GM19452 (cell line): ENCODE results near the gene TTC22.

Source experiments
- ATAC-seq: cut with Tn5 transposase; IDR thresholded peaks from one replicate; pipeline ENCODE4 v1.9.1; 2021; ENCODE audit not compliant: unreplicated experiment

Gene TTC22

DNA sequence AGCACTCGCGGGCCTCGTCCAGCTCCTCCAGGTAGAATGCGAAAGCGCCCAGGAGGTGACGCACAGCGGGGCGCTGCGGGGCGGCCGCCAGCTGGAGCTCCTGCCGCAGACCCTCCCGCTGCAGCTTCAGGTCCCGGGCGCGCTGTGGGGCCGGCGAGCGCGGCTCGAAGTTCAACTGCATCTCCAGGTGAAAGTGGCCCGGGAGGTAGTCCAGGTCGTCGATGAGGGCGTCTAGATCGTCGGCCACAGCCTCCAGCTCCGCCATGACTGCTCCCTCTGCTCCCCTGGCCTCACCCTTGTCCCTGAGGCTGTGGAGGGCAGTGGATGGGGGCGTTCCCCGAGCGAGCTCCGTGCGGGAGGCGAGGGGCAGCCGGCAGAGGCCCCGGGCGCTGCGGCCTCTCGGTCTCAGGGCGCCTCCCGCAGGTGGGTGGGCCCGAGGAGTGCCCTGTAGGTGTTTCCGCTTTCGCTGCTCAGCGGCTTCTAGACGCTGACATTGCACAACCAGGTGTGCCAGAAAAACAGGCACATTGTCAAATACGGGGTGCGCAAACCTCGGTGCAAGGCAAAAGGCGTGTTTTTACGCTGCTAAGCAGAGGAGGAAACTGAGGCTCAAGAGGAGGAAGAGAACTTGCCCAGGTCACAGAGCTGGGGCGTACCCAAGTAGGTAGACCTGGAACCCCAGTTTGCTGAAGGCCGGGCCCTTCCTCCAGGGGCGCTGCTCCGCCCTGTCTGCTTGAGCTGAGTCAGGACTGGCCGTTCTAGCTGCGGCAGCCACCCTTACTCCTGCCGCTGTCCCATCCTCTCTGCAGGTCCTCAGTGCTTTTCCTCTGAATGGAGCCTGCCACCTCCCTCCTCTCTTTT, at the start of gene TTC22:
TTC22 (minus strand) TSS at position 425 of the 861 bp plus-strand sequence; CDS start at position 265, 160 bp downstream.
- ATAC-seq = peak; percentile 68

DNA sequence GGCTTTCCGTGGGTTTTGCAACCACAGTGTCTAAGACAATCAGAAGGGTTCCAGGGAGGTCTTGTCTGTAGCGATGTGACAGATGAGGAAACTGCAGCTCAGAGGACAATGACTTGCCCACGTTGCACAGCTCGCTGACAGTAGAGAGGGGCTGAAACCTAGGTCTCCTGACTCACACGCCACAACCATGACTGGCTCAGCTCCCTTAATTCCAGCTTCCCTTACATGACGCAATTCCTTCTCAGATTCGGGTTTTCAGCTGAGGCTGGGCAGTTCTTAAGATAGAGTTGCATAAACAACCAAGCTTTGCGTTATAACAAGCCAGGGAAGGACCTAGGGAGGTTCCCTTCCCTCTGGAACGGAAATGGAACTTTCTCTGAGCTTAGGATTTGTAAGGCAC, 49.6 kb upstream of the TTC22 start:
- no peak for ATAC-seq

DNA sequence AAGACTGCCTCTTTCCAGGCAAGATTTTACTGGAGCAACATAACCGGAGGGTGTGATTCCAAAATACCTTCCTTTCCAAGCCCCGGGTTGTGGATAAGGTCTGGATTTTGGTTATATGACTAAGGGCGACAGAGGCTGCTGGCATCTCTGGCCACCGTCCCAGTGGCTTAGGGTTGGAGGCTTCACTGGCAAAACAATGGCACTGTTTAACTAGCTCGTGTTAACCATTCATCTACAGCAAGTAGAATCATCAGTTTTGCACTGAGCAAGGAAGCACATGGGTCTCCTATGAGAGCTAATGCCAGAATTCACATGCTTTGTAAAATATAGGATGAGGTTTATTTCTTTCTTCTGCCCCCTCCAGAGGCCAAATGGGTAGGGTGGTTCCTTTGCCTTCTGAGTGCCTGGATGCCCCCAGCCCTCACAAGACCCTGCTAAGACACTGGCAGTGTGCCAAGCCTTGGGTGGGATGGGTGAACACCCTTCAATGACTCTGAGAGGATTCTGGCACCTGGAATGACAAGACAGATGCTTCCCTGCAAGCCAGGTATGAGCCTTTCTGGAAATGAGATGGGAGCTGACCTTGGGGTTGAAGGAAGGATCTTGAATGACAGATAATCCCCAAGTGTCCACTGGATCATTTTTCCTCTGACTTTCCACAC, 49.1 kb upstream of the TTC22 start:
- ATAC-seq = no peak

DNA sequence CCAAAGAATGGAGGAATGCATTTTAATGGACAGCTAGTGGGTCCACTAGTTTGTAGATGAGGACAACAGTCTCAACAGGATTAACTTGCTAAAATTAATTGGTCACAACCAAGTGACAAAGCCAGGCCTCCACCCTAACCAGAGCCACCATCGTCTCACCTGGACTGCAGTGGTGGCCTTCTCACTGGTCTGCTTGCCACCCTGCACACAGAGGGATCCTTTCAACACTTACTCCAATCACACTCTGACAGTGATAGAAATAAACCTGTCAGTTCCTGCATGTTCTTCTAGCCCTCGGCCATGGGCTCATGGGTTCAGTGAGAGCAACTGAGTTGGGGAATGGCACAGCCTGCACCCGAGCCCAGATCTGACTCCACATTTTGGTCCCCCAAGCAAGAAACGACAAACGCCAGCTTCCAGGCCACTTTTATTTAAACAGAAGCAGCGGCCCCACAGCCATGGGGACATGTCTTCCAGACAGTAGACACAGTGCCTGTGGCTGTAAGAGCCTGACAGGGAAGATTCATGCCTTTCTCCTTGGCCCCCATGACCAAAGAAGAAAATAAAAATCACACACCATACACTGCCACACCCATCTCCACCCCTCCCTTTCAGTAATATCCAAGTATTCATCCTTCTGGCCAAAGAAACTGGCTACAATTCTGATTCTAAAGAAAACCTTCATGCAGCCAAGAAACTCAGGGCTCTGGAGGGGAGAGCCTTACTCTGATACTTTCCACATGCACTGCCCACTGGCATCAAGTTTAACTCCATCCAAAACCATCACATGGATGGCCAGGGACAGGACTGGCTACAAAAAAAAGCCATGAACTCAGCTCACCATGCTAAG, 48.3 kb upstream of the TTC22 start:
- no peak for ATAC-seq

GRCh38 chr1:54848134-54848948, 47.2 kb upstream of the TTC22 start:
- ATAC-seq = no peak

GRCh38 chr1:54846716-54847284, 45.7 kb upstream of the TTC22 start:
- no peak for ATAC-seq

GRCh38 chr1:54846301-54846700, 45.2 kb upstream of the TTC22 start:
- no peak for ATAC-seq

DNA sequence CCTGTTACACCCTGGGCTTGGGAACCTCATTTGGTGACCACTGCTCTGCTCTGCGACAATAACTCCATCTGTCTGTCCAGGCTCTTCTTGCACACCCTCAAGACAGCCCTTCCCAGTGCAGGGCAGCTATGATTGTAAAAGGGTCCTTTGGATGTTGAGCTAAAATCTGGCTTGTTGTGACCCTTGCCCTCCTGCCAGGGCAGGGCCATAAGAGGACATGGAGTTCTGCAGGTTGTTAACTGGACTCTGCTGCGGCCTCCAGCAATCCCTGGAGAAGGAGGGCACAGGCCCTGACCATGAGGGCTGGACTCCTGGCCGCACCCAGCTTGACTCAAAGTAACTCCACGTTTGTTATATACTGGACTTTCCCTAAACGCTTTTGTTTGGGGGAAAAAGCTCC, 44.6 kb upstream of the TTC22 start:
- no peak for ATAC-seq

DNA sequence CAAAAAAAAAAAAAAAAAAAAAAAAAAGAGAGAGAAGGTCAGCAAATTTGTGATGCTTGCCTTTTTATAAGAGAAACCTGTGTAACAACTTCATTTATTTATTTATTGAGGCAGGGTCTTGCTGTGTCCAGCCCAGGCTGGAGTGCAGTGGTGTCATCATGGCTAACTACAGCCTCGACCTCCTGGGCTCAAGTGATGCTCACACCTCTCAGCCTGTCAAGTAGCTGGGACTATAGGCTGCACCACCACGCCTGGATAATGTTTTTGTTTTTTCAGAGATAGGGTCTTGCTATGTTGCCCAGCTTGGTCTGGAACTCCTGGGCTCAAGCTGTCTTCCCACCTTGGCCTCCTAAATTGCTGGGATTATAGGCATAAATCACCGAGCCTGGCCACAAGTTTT, 43.4 kb upstream of the TTC22 start:
- no peak for ATAC-seq

DNA sequence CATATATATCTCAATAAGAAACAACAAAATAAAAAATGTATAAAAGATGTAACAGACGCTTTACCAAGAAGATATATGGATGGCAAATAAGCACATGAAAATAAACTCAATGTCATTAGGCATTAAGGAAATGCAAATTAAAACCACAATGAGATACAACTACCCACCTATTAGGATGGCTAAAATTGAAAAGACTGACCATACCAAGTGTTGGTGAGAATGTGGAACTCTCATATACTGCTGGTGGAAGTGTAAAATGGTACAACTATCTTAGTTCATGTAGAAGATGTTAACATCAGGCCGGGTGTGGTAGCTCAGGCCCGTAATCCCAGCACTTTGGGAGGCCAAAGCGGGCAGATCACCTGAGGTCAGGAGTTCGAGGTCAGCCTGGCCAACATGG, 42.3 kb upstream of the TTC22 start:
- no peak for ATAC-seq

DNA sequence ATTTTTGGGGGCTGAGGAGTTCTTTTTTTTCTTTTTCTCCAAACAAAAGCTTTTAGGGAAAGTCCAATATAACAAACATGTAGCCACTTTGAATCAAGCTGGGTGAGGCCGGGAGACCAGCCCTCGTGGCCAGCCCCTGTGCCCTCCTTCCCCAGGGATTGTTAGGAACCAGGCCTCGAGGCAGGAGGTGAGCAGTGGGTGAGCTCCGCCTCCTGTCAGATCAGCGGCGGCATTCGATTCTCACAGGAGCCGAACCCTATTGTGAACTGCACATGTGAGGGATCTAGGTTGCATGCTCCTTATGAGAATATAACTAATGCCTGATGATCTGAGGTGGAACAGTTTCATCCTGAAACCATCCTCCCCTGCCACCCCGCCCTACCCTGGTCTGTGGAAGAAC, 41.8 kb upstream of the TTC22 start:
- no peak for ATAC-seq

- ATAC-seq = no peak
Measured at GRCh38 chr1:54842206-54842915, 41.2 kb upstream of the TTC22 start.

- ATAC-seq = no peak
Measured at GRCh38 chr1:54839824-54840223, 38.7 kb upstream of the TTC22 start.

DNA sequence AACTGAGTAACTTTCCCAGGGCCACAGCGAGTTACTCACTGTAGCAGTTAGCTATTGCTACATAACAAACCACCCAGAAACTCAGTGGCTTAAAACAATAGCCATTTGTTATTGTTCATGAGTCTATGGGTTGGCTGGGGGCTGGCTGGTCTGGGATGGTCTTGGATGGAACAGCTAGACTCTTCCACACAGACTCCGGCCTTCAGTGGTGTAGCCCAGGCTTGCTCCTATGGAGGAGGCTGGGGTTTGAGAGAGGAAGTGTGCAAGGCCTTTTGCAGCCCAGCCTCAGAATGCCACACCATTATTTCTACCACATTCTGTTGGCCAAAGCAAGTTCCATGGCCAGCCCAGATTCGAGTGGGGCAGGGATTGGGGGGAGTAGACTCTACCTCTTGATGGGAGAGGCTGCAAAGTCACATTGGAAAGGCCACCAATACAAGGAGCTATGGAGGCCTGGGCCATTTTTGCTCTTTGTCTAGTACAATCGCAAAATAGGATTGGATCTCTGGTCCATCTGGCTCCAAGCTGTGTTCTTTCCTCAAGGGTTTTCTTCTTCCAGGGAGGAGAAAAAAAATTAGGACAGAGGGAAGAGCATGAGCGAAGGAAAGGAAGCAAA, 37.5 kb upstream of the TTC22 start:
- ATAC-seq = no peak

GRCh38 chr1:54837002-54837853, 36.1 kb upstream of the TTC22 start:
- ATAC-seq = no peak

DNA sequence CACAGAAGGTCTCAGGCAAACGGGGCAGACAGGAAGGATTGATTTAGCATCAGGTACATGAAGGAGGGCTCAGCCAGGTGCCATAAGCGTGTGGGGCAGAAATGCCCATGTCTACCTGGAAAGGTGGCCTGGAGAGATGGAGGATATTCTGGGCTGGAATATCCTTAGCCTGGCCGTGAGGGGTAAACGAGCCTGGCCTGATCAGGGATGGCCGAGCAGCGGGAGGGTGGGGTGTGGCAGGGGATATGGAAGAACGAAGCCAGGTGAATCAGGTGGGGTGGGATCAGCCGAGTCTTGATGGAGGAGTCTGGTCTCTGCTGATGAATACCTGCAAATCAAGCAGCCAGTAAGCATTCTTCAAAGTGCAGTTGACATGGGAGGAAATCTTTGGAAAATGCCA, 35.5 kb upstream of the TTC22 start:
- ATAC-seq = no peak

DNA sequence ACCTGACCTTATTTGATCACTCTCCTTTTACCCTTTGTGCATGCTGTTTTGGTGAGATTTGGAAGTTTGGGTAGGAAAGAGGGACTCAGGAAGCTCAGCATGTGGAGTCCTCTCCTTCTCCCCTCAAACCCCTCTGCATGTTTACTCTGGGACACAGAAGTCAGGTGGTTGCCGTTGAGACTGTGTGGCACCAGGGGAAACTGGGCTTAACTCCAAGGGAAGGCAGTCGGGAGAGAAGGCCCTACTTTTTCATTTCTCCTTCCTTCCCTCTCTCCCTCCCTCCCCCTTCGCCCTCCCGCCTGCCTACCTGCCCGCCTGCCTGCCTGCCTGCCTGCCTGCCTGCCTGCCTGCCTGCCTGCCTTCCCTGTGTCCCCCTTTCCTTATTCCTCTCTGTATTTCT, 34.8 kb upstream of the TTC22 start:
- no peak for ATAC-seq

DNA sequence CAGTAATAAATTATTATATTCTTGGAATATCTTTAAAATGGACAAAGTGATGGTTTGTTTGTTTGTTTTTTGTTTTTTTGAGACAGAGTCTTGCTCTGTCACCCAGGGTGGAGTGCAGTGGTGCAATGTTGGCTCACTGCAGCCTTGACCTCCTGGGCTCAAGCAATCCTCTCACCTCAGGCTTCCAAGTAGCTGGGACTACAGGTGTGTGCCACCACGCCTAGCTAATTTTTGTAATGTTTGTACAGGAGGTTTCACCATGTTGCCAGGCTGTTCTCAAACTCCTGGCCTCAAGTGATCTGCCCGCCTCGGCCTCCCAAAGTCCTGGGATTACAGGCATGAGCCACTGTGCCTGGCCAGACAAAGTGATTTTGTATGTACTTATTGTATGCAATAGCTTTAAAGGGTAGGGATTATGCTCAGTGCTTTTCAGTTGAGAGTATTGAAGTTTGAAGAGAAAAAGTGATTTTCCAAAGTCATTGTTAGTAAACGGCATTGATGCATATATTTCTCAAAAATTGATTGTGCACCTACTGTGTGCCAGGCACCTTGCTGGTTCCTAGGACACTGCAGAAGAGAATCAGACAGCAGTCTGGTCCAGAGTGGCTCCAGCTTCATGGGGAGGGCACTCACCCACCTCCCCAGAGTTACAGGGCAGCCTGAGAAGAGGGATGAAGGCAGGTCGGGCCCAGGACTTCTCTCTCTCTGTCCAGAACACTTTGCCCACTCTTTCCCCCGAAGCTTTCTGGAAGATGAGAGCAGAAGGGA, 34.2 kb upstream of the TTC22 start:
- ATAC-seq = no peak
